ENCODE measurements around the gene IGSF21. TPM values are rescaled to one million over a fixed set of nuclear protein-coding genes. Genes with fewer than 3 reads are reported as not detected.
A peak's percentile ranks its signal among the peaks of the same experiment; 100 is the strongest.

IGSF21 gene
- total and polyA plus RNA-seq, 2 of the 8 experiments (the other 6 are each of a cell fraction or from before 2014, with no cell fraction given) = 22.5 to 28.5 TPM

GRCh38 chr1:18419113-18419844 is 311.7 kb downstream of the IGSF21 start (continued):
- TF ChIP-seq CHD7 (IDR thresholded peaks at IDR 0.05; ENCODE audit: insufficient replicate concordance, low read length) (peak; percentile 48), GTF2F1 (IDR thresholded peaks at IDR 0.05; ENCODE audit: borderline replicate concordance, low read depth, low read length) (no peak), NANOG (IDR thresholded peaks at IDR 0.05; ENCODE audit: insufficient read depth, low read depth, low read length, poor library complexity, severe bottlenecking) (peak; percentile 23), HDAC2 (IDR thresholded peaks at IDR 0.05; ENCODE audit: borderline replicate concordance in 1 of 2, low read depth in 2 of 2, low read length in 2 of 2) (0 out of 4 replicates have a peak, but pooled peaks of 1 of the 2 experiments have one; percentile 2)
